ENCODE results near the gene GADD45G.

DNA sequence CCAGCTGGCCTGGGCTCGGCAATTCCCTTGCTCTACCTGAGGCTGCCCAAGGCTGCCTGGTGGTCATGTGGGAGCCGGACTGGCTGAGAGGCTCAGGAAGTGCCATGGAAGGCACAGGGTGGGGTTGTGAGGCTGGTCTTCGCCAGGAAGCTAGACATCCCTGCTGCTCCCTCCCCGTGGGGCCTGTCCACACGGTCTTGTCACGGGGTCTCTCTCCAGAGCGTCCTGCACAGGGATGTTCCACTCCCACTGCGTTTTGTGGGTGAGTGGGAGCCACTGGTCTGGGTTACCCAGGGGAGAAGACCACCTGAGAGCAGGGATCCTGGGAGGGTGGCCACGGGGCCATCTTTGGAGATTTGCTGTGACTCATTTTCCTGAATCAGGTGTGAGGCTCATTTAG, 11.6 kb downstream of the GADD45G start:
- no peak for TF ChIP-seq TEAD1 (CRISPR knock-in tag; IDR thresholded peaks at IDR 0.05)
- TF ChIP-seq, protein P1, sequence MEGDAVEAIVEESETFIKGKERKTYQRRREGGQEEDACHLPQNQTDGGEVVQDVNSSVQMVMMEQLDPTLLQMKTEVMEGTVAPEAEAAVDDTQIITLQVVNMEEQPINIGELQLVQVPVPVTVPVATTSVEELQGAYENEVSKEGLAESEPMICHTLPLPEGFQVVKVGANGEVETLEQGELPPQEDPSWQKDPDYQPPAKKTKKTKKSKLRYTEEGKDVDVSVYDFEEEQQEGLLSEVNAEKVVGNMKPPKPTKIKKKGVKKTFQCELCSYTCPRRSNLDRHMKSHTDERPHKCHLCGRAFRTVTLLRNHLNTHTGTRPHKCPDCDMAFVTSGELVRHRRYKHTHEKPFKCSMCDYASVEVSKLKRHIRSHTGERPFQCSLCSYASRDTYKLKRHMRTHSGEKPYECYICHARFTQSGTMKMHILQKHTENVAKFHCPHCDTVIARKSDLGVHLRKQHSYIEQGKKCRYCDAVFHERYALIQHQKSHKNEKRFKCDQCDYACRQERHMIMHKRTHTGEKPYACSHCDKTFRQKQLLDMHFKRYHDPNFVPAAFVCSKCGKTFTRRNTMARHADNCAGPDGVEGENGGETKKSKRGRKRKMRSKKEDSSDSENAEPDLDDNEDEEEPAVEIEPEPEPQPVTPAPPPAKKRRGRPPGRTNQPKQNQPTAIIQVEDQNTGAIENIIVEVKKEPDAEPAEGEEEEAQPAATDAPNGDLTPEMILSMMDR (IDR thresholded peaks at IDR 0.05), result no peak
- TF ChIP-seq, protein P2, sequence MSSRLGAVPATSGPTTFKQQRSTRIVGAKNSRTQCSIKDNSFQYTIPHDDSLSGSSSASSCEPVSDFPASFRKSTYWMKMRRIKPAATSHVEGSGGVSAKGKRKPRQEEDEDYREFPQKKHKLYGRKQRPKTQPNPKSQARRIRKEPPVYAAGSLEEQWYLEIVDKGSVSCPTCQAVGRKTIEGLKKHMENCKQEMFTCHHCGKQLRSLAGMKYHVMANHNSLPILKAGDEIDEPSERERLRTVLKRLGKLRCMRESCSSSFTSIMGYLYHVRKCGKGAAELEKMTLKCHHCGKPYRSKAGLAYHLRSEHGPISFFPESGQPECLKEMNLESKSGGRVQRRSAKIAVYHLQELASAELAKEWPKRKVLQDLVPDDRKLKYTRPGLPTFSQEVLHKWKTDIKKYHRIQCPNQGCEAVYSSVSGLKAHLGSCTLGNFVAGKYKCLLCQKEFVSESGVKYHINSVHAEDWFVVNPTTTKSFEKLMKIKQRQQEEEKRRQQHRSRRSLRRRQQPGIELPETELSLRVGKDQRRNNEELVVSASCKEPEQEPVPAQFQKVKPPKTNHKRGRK (CRISPR knock-in tag; IDR thresholded peaks at IDR 0.05; ENCODE audit: borderline replicate concordance), result no peak
- no peak for TF ChIP-seq JUN (CRISPR knock-in tag; IDR thresholded peaks at IDR 0.05)
- TF ChIP-seq, protein P3, sequence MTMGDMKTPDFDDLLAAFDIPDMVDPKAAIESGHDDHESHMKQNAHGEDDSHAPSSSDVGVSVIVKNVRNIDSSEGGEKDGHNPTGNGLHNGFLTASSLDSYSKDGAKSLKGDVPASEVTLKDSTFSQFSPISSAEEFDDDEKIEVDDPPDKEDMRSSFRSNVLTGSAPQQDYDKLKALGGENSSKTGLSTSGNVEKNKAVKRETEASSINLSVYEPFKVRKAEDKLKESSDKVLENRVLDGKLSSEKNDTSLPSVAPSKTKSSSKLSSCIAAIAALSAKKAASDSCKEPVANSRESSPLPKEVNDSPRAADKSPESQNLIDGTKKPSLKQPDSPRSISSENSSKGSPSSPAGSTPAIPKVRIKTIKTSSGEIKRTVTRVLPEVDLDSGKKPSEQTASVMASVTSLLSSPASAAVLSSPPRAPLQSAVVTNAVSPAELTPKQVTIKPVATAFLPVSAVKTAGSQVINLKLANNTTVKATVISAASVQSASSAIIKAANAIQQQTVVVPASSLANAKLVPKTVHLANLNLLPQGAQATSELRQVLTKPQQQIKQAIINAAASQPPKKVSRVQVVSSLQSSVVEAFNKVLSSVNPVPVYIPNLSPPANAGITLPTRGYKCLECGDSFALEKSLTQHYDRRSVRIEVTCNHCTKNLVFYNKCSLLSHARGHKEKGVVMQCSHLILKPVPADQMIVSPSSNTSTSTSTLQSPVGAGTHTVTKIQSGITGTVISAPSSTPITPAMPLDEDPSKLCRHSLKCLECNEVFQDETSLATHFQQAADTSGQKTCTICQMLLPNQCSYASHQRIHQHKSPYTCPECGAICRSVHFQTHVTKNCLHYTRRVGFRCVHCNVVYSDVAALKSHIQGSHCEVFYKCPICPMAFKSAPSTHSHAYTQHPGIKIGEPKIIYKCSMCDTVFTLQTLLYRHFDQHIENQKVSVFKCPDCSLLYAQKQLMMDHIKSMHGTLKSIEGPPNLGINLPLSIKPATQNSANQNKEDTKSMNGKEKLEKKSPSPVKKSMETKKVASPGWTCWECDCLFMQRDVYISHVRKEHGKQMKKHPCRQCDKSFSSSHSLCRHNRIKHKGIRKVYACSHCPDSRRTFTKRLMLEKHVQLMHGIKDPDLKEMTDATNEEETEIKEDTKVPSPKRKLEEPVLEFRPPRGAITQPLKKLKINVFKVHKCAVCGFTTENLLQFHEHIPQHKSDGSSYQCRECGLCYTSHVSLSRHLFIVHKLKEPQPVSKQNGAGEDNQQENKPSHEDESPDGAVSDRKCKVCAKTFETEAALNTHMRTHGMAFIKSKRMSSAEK (CRISPR knock-in tag; IDR thresholded peaks at IDR 0.05; ENCODE audit: borderline replicate concordance), result no peak
- TF ChIP-seq SMAD4 (CRISPR knock-in tag; IDR thresholded peaks at IDR 0.05), result no peak
- TF ChIP-seq, protein P4, sequence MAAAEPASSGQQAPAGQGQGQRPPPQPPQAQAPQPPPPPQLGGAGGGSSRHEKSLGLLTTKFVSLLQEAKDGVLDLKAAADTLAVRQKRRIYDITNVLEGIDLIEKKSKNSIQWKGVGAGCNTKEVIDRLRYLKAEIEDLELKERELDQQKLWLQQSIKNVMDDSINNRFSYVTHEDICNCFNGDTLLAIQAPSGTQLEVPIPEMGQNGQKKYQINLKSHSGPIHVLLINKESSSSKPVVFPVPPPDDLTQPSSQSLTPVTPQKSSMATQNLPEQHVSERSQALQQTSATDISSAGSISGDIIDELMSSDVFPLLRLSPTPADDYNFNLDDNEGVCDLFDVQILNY (CRISPR knock-in tag; IDR thresholded peaks at IDR 0.05), result no peak
- TF ChIP-seq, protein P5, sequence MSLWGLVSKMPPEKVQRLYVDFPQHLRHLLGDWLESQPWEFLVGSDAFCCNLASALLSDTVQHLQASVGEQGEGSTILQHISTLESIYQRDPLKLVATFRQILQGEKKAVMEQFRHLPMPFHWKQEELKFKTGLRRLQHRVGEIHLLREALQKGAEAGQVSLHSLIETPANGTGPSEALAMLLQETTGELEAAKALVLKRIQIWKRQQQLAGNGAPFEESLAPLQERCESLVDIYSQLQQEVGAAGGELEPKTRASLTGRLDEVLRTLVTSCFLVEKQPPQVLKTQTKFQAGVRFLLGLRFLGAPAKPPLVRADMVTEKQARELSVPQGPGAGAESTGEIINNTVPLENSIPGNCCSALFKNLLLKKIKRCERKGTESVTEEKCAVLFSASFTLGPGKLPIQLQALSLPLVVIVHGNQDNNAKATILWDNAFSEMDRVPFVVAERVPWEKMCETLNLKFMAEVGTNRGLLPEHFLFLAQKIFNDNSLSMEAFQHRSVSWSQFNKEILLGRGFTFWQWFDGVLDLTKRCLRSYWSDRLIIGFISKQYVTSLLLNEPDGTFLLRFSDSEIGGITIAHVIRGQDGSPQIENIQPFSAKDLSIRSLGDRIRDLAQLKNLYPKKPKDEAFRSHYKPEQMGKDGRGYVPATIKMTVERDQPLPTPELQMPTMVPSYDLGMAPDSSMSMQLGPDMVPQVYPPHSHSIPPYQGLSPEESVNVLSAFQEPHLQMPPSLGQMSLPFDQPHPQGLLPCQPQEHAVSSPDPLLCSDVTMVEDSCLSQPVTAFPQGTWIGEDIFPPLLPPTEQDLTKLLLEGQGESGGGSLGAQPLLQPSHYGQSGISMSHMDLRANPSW (CRISPR knock-in tag; conservative IDR thresholded peaks at IDR 0.05; ENCODE audit: low read depth), result no peak
- TF ChIP-seq SMAD3 (CRISPR knock-in tag; IDR thresholded peaks at IDR 0.05; ENCODE audit: borderline replicate concordance), result no peak
- TF ChIP-seq, protein P6, sequence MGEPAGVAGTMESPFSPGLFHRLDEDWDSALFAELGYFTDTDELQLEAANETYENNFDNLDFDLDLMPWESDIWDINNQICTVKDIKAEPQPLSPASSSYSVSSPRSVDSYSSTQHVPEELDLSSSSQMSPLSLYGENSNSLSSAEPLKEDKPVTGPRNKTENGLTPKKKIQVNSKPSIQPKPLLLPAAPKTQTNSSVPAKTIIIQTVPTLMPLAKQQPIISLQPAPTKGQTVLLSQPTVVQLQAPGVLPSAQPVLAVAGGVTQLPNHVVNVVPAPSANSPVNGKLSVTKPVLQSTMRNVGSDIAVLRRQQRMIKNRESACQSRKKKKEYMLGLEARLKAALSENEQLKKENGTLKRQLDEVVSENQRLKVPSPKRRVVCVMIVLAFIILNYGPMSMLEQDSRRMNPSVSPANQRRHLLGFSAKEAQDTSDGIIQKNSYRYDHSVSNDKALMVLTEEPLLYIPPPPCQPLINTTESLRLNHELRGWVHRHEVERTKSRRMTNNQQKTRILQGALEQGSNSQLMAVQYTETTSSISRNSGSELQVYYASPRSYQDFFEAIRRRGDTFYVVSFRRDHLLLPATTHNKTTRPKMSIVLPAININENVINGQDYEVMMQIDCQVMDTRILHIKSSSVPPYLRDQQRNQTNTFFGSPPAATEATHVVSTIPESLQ (CRISPR knock-in tag; IDR thresholded peaks at IDR 0.05), result no peak
- no peak for TF ChIP-seq ATF1 (CRISPR knock-in tag; IDR thresholded peaks at IDR 0.05)
